ENCODE measurements around the gene WDR49.

DNA sequence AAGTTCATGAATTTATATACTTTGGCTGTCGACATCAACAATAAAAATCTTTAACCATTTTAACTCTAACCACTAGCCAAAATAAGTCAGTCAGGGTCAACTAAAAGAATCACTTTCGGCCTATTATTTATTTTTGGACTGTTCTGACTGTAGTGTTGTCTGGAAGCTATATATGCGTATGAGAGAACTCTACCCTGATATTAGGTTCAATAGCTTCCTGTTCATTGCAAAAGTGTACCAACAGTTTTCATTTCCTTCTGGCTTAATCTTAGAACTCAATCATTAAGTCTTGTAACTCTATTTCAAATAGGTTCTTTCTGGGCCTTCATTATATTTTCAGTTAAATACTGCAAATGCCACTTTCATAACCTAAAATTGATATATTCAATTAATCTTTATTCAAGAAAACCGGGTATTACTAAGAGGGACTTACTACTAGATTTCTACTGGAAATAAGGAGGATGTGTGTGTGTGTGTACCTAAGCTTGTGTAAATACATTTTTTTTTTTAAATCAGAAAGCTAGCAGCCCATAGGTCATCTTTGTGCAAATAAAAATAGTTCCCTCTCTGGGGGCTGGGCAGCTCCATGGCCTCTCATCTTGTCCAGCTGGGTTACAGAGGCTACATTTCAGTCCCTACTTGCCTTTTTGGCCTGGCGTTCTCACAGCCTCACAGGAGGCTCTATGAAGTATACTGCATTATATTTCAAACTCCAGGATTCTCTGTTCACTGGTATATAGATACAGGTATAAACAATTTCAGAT lies 185.7 kb downstream of the WDR49 start:
- TF ChIP-seq, protein P1, sequence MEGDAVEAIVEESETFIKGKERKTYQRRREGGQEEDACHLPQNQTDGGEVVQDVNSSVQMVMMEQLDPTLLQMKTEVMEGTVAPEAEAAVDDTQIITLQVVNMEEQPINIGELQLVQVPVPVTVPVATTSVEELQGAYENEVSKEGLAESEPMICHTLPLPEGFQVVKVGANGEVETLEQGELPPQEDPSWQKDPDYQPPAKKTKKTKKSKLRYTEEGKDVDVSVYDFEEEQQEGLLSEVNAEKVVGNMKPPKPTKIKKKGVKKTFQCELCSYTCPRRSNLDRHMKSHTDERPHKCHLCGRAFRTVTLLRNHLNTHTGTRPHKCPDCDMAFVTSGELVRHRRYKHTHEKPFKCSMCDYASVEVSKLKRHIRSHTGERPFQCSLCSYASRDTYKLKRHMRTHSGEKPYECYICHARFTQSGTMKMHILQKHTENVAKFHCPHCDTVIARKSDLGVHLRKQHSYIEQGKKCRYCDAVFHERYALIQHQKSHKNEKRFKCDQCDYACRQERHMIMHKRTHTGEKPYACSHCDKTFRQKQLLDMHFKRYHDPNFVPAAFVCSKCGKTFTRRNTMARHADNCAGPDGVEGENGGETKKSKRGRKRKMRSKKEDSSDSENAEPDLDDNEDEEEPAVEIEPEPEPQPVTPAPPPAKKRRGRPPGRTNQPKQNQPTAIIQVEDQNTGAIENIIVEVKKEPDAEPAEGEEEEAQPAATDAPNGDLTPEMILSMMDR (IDR thresholded peaks at IDR 0.05; ENCODE audit: insufficient read depth, low read depth, low read length), result no peak
- TF ChIP-seq EZH2 (IDR thresholded peaks at IDR 0.05; ENCODE audit: insufficient read depth, low read length), result no peak

Measured in astrocyte (in vitro differentiated cells and primary cell).